Fibroblast of the aortic adventitia (primary cell): ENCODE results near the gene CPXM1. TPM values are rescaled to one million over a fixed set of nuclear protein-coding genes. Genes with fewer than 3 reads are reported as not detected.
"Not testable (repeated sequence)": the region's sequence is repeated elsewhere in the genome, so short reads cannot be mapped to it uniquely, and the experiment has no call there.

Source experiments
- DNase-seq: peaks from one replicate; pipeline ENCODE4 v3.0.0-alpha.2; 2010; ENCODE audit warnings: low read depth
- H3K4me3 ChIP-seq: 2 replicates; pipeline ENCODE4 v1.5.1; 2011; ENCODE audit warnings: low read depth, mild to moderate bottlenecking, control low read depth, low read length, moderate library complexity
- total RNA-seq: library from RNA; depleted of rRNA; stranded (reverse); fragments of >200 nt; gene quantifications from 2 replicates; pipeline ENCODE4 v1.2.3, GENCODE V29; 2012; ENCODE audit warnings: low replicate concordance
- TF ChIP-seq, protein P1 (sequence below): IDR thresholded peaks from 2 replicates; pipeline ENCODE4 v1.5.1; 2011; ENCODE audit warnings: mild to moderate bottlenecking, low read length, control low read depth, inconsistent platforms; ENCODE audit not compliant: insufficient read depth

The CPXM1 gene
- total RNA-seq, 1 donor = 3.8 TPM

DNA sequence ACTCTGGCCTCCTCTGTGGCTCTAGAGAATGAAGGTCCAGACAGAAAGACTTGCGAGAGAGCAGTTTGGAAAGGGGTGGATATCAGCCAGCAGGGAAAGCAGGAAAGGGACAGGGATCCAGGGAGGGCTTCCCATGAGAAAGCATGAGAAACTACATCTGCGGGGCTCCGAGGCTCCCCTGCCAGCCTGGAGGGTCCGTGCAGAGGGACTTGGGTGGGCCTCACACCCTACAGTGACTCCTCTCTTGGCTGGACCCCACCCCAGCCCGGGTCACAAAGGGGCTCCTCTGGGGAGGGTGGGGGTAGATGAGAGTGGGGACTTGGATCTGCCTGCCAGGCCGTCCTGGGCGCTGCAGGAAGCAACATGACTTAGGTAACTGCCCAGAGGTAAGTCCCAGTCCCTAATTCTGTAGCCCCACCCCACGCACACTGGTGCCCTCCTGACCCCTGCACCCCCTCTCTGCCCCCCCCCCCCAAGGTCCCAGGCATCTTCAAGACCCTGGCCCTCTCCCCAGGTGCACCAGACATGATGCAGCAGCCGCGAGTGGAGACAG is 15.7 kb upstream of the CPXM1 start, which contains the start of gene TMEM239:
Gene TMEM239 (plus strand): TSS at position 335 of the 553 bp plus-strand sequence. CDS start 191 bp downstream, at position 526.
- no peak for DNase-seq
- H3K4me3 ChIP-seq = no peak within 1 kb of the TSS
- TF ChIP-seq, protein P1, sequence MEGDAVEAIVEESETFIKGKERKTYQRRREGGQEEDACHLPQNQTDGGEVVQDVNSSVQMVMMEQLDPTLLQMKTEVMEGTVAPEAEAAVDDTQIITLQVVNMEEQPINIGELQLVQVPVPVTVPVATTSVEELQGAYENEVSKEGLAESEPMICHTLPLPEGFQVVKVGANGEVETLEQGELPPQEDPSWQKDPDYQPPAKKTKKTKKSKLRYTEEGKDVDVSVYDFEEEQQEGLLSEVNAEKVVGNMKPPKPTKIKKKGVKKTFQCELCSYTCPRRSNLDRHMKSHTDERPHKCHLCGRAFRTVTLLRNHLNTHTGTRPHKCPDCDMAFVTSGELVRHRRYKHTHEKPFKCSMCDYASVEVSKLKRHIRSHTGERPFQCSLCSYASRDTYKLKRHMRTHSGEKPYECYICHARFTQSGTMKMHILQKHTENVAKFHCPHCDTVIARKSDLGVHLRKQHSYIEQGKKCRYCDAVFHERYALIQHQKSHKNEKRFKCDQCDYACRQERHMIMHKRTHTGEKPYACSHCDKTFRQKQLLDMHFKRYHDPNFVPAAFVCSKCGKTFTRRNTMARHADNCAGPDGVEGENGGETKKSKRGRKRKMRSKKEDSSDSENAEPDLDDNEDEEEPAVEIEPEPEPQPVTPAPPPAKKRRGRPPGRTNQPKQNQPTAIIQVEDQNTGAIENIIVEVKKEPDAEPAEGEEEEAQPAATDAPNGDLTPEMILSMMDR = no peak

DNA sequence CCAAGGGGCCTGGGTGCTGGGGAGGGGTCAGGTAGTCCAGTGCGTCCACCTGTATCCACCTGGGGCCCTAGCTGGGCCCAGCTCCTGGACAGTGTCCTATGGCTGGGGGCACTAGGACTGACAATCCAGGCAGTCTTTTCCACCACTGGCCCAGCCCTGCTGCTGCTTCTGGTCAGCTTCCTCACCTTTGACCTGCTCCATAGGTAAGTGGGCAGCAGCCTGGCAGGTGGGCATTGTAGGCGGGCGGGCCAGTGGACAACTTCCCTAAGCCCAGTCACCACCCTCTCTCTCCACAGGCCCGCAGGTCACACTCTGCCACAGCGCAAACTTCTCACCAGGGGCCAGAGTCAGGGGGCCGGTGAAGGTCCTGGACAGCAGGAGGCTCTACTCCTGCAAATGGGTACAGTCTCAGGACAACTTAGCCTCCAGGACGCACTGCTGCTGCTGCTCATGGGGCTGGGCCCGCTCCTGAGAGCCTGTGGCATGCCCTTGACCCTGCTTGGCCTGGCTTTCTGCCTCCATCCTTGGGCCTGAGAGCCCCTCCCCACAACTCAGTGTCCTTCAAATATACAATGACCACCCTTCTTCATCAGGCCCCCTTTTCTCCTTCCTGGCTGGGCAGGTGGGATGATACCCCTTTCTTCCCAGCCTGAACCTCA is 14.9 kb upstream of the CPXM1 start:
- no peak overlapping the region for H3K4me3 ChIP-seq
- TF ChIP-seq, protein P1 = no peak
- no peak for DNase-seq

DNA sequence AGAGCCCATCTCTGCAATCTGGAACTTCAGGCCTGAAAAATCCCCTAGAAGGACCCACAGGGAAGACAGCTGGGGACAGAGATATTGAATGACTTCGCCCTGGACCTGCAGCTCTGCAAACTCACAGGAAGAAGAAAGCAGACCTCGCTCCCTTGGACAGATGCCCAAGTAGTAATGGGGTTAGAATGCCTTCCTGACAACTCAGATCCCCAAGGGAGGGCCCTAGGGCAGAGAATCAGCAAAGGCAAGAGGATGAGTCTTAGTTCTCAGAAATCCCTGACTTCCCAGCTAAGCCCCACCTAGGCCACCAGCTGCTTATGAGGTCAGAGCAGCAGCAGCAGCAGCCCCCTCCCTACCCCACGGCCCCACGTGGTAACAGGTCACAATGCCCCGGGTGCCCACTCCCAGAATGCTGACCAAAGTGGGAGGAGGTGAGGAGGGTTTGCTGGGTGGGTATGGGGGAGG is 14.2 kb upstream of the CPXM1 start, which contains the start of gene C20orf141:
Gene C20orf141 (plus strand): TSS at position 401 of the 465 bp plus-strand sequence. CDS start 198 bp downstream, outside the sequence.
- TF ChIP-seq, protein P1 = no peak
- no peak within 1 kb of the TSS for H3K4me3 ChIP-seq
- DNase-seq = peak; percentile 99

DNA sequence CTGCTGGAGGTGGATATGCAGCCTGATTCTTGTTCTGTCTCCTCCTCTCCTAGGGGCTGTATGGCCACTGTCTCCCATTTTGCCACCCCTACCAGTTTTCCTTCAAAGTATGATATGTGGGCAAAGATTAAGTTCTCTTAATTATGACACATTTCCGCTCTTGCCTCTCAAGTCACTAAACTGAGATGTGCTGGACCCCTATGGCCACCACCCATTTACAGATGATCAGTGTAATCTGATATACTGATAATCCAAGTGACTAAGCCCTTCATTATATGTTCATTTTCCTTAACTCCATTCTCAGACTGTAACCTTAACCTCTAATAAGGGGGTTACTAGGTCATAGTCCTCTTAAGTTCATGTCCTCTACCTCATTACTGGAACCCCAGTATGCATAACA is 13.6 kb upstream of the CPXM1 start:
- TF ChIP-seq, protein P1 = no peak
- DNase-seq = no peak
- no peak overlapping the region for H3K4me3 ChIP-seq

DNA sequence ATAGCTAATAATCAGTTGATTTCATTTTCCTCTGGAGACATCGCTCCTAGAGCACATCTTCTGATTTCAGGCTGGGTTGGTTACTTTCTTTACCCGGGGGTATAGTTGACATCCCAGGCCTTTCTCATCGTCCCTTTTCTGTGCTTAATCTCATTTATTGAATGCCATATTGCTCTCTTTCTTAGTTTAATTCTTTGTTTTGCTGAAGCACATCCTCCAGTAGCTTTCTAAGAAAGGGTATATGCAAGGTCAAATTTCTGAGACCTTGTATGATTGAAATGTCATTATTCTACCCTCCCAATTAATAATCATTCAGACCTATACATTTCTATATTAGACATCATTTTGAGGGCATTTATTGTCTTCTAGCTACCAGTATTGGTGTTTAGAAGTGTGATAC is 11.8 kb upstream of the CPXM1 start:
- TF ChIP-seq, protein P1 = no peak
- no peak overlapping the region for H3K4me3 ChIP-seq
- no peak for DNase-seq

DNA sequence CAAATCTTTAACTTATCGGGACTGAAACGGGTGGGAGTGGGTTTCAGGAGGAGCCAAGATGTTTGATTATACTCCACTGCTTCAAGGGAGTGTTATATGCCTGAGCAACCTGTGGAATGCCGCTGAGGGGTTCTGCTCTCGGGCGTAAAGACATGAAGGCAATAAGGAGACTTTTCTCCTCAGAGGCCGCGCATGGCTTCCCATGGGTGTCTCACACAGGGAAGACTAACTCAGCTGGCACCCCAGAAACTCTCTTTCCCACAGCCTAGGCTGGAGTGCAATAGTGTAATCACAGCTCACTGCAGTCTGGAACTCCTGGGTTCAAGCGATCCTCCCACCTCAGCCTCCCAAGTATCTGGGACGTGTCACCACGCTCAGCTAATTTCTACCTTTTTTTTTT is 9.3 kb upstream of the CPXM1 start:
- no peak overlapping the region for H3K4me3 ChIP-seq
- DNase-seq = no peak

DNA sequence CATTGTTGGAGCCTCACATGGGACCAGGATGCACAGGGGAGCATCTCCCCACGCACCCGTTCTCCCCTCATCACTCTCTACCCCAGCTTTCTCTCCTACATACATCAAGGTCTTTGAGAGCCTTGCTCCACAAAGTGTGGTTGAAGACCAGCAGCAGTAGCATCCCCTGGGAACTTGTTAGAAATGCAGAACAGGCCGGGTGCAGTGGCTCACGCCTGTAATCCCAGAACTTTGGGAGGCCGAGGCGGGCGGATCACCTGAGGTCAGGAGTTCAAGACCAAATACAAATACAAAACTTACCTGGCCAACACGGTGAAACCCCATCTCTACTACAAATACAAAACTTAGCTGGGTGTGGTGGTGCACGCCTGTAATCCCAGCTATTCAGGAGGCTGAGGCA is 7.5 kb upstream of the CPXM1 start:
- H3K4me3 ChIP-seq, DNase-seq: not testable (repeated sequence)

More for the DNA sequence above, 9.3 kb upstream of the CPXM1 start:
- TF ChIP-seq, protein P1 = no peak
